A549 (cell line): Measurements from ENCODE around the gene CSKMT.

Experiments
- EP300 ChIP-seq, 2 experiments: fragments of >200 bp; sonication (Bioruptor Twin); formaldehyde crosslinking; IDR thresholded peaks; 2 replicates in 1 of 2; 3 replicates in 1 of 2; pipeline ENCODE4 v1.6.1; 2016 to 2017
- HDAC2 ChIP-seq: fragments of 200-600 bp; sonication (generic); IDR thresholded peaks from 2 replicates; pipeline ENCODE4 v1.6.1; 2016
- NFE2L2 ChIP-seq: fragments of 150-350 bp; conservative IDR thresholded peaks from 2 replicates; pipeline ENCODE4 v1.6.1; 2014; ENCODE audit warnings: low read length
- TF ChIP-seq, protein P1 (sequence below): fragments of >200 bp; sonication (Bioruptor Twin); formaldehyde crosslinking; IDR thresholded peaks from 3 replicates; pipeline ENCODE4 v1.5.1; 2016

GRCh38 chr11:62632492-62632891 is 32.6 kb upstream of the CSKMT start:
- TF ChIP-seq NFE2L2 (no peak), EP300 (IDR thresholded peaks at IDR 0.05) (no peak), HDAC2 (no peak)
- TF ChIP-seq, protein P1, sequence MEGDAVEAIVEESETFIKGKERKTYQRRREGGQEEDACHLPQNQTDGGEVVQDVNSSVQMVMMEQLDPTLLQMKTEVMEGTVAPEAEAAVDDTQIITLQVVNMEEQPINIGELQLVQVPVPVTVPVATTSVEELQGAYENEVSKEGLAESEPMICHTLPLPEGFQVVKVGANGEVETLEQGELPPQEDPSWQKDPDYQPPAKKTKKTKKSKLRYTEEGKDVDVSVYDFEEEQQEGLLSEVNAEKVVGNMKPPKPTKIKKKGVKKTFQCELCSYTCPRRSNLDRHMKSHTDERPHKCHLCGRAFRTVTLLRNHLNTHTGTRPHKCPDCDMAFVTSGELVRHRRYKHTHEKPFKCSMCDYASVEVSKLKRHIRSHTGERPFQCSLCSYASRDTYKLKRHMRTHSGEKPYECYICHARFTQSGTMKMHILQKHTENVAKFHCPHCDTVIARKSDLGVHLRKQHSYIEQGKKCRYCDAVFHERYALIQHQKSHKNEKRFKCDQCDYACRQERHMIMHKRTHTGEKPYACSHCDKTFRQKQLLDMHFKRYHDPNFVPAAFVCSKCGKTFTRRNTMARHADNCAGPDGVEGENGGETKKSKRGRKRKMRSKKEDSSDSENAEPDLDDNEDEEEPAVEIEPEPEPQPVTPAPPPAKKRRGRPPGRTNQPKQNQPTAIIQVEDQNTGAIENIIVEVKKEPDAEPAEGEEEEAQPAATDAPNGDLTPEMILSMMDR = no peak
